ENCODE measurements around the gene CDK19.
A peak's percentile ranks its signal among the peaks of the same experiment; 100 is the strongest.

CDK19 gene

DNA sequence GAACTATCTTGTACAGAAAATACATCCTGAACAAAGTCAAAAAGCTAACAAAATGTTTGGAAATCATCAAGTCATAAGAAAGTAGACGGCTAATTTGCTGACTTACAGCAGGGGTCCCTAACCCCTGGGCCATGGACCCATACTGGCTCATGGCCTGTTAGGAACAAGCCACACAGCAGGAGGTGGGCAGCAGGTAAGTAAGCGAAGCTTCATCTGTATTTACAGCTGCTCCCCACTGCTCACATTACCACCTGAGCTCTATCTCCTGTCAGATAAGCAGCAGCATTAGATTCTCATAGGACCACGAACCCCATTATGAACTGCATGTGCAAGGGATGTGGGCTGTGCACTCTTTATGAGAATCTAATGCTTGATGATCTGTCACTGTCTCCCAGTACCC, 115.5 kb downstream of the CDK19 start:
- no peak for DNase-seq

DNA sequence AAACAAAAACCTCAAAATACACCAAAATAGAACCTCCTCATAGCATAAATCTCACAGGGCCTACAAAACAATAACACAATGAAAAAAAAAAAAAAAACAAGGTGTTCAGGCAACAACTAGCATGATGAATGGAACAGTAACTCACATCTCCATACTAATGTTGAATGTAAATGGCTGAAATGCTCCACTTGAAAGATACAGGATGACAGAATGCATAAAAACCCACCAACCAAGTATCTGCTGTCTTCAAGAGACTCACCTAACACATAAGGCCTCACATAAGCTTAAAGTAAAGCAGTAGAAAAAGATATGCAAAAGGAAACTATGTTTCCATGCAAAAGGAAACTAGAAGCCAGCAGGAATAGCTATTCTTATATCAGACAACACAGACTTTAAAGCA, 121.3 kb downstream of the CDK19 start:
- DNase-seq = no peak

DNA sequence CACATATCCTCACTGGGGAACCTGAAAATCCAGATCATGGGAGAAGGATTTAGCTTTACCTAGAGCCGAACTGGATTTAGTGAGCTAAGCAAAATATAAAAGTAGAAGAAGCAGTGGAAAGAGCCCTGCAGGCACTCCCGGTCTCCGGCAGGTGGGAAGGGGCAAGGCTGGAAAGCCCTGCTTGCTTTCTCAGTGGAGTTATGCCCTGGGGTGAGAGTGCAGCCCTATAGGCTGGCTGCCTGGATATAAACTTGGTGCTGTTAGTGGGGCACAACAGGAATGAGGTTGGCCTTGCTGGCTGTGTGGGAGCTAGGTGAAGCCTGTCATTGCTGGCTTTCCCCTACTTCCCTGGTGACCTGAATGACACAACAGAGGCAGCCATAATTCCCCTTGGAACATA, 122.0 kb downstream of the CDK19 start:
- DNase-seq = no peak

DNA sequence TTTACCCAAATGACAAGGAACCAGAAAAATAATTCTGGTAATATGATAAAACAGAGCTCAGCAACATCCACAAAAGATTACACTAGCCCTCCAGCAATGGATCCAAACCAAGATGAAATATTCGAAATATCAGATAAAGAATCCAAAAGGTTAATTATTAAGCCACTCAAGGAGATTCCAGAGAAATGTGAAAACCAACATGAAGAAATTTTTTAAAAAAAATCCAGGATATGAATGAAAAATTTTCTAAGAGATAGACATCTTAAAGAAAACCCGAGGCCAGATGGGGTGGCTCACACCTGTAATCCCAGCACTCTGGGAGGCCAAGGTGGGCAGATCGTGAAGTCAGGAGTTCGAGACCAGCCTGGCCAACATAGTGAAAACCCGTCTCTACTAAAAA, 124.4 kb downstream of the CDK19 start:
- DNase-seq = no peak

DNA sequence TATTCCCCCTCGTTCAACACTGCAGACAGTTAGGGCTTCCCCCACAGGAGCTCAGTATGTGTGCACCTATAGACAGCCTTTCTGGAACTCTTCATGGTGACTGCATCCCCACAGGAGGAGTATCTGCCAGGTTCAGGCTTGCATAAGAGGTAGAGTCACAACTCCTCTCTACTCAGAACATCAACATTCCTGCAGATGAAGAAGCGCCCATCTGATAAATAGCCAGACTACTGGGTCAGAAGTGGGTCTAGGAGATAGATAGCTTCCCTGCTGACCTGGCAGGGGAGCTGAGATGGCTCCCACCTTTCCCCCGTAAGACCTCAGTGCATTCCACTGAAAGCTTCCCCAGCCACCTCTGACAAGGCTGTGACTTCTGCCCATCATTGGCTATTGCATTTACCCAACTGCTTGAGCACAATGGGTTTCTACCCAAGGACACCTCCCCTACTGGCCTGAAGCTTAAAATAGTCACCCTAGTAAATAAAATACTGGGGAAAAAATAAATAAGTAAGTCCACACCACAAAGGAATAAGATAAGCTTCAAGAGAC, 125.1 kb downstream of the CDK19 start:
- no peak for DNase-seq

DNA sequence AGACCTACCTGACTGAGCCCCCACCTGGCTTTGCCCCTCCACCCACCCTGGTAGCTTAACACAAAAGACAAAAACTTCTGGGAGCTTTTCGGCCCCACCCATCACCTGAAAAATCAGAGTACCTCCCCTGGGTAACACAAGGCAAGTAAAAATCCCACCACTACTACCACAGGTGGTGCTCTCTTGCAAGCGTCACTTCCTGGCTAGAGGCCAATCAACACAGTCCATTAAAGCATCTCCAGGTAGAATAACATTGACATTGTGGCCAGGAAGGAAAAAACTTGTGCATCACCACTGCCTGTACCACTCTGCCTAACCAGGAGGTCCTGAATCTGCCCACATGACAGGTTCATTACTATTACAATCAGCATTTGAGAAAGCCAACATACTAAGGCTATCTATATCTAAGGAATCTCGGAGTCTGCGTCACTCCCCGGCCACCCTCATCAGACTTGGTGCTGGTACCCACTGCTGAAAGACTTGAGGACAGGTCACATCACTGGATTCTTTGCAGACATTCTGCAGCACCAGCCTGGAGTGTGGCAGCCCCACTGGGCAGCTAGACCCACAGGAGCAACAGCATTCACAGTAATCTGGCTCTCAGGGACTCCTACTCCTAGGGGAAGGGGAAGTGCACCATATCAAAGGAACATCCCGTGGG, 125.9 kb downstream of the CDK19 start:
- DNase-seq = peak in 1 of 2 donors; percentile 44

DNA sequence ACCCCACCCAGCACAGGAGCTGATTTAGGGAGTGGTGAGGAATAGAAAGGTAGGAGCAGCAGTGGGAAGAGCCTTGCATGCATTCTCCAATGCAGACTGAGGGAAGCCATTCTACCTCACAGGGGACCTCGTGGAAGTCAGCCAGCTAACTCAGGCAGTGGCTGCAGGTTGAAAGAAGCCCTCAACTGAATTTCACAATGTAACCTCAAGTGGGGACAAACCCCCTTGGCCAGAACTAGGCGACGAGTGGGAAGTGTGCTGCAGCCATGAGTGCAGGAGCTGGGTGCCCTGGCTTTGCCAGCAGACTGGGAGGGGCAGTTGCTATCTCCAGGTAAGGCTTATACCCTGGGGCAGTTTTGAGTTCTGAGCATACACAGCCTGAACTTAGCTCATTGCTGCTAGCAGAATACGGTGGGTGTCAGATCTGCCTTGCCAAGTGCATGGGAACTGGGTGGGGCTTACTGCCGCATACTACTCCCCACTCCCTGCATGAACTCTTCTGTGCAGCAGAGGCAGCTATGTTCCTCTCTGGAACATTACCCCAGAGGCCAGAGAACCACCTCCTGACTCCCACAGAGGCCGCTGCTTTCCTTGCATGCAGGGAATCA, 126.5 kb downstream of the CDK19 start:
- DNase-seq = peak in 1 of 2 donors; percentile 34

DNA sequence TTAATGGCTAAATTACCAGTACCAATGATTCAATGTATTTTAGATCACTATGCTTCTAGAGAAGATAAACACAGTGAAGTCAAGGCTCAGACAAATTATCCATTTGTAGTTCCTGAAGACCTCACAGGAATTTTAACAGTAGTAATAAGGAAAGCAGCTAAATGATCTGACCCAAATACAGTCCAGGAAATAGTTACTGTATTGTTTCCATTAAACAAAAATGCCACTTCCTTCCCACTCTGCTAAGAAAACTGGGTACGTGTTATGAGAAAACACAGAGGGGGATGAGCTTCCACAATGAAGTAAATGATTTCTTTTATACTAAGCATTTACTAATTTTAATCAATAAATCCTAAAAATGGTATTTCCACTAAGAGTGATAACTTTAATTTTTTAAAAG, 127.9 kb downstream of the CDK19 start:
- DNase-seq = no peak

DNA sequence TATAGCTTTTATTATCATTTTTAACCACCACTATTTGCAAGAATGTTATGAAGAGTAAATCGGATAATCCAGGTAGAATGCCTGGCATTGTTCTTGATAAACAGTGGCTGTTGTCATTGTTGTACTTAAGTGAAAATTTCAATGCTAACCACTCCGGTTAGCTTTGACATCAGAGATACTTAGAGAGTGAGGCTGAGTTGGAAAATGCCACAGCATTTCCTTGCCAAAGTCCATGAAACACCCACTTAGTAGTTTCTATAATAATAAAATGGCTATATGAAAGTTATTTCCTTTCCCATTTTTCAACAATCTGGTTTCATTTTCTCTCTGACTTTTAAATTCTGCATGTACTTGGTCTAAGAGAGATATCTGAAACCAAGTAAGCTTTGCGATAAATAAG, 132.0 kb downstream of the CDK19 start:
- no peak for DNase-seq

DNA sequence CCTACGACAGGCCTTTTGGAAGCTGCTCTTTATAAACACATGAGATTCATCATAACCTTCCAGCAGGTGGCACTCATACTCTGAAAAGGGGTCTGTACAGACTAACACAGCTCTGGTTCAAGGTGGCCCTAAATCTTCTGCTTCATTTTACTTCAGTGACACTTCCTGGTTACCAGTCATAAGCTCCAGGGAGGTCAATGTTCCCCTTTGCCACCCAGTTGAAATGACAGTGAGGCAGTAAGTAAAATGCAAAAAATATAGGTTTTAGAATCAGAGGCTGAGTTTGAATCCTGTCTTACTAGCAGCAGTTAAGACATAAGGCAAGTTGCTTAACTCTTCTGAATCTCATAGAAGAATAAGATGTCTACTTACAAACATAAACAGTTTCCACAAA, 132.8 kb downstream of the CDK19 start:
- DNase-seq = peak; percentile 74 to 90

DNA sequence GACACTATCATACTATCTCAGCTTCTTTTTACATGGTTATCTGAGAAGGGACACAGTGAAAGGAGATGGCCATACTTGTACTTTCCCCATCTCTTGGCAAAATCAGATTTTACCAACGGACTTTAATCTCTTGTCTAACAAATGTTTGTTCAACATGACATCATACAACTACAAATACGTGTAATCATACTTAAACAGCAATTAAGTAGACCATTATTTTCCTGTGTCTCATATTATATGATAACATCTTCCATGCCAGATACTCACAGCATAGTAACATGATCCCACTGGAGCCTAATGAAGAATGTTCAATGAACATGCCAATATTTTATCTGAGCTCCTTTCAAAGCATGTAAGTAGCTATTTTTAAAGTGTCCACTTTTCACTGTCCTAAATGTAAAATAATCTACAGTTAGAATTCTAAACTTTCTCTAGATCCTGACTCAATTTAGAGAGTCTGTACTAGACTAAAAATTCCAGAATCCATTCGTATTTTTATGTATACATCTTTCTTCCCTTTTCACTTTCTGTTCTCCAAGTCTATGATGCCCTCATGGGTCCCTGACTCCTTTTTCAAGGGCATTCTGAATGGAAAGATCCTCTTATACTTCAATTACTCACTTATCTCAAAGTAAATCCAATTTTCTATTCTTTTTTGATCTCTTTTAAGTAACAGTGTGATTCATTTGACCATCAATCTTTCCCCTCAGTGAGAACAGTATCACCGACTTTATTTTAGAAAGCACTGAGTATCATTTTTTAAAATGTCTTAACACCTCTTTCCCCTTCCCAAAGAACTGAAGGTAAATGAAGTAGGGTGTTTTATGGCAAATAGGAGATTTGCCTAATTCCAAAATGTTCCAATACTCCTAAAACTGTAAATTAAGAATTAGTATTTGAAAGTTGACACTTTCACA, 133.5 kb downstream of the CDK19 start:
- DNase-seq = no peak

DNA sequence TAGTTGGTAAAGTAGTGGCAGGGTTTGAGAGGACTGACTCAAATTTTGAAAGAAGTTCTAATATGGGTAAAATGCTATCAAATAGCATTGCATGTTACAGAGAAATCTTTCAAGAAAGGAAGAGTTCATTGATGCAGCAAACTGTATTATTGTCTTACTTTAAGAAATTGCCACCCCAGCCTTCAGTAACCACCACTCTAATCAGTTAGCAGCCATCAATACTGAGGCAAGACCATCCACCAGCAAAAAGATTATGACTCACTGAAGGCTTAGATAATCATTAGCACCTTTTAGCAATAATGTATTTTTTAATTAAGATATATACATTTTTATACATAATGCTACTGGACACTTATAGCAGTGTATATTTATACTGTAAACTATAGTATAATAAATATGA, 138.9 kb downstream of the CDK19 start:
- no peak for DNase-seq

DNA sequence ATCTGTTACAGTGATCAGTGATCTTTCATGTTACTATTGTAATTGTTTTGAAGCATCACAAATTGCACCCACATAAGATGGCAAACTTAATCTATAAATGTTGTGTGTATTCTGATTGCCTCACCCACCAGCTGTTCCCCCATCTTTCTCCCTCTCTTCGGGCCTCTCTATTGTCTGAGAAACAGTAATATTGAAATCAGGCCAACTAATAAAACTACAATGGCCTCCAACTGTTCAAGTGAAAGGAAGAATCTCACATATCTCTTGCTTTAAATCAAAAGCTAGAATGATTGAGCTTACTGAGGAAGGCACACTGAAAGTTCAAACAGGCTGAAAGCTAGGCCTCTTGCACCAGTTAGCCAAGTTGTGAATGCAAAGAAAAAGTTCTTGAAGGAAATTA, 141.2 kb downstream of the CDK19 start:
- DNase-seq = no peak

DNA sequence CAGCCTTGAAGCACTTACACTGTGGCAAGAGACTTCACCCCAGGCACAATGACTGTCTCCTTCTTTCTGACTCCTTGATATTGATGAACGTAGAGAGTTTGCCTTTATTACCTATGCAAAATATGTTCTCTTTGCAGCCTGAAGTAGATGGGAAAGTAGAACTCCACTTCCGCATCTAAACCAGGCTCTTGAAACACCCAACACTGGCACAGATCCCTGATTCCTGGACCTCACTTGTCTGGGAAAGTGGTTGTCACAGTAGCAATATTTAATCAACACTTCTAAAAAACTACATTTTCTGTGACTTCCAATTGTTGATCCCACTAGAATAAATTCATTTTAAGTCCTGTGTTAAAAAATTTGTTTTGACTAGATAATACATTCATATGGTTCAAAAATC, 143.1 kb downstream of the CDK19 start:
- DNase-seq = no peak

DNA sequence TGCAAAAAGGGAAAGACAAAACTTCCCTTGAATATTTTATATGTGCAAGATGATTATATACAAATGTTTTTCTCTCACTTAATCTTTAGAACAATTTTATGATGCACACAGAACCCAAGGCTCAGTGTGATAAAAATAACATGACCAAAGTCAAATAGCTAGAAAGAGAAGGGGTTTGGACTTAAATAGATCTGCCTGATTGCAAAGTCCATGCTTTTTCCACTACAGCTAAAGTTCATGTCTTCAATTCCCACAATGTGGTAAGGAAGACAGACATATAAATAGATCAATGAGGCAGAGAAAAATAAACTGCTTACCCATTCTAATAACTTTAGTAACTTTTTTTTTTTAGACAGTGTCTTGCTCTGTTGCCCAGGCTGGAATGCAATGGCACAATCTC, 143.8 kb downstream of the CDK19 start:
- DNase-seq = no peak

DNA sequence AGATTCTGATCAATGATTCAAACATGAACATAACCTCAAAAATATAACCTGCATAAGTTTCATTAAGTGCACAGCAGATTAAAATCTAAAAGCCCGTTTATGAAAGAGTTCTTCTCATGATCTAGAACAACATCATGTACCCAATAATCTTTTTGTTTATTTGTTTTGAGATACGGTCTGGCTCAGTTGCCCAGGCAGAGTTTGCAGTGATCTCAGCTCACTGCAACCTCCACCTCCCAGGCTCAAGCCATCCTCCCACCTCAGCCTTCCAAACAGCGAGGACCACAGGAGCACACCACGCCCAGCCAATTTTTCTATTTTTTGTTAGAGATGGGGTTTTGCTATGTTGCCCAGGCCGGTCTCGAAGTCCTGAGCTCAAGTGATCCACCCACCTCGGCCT, 149.7 kb downstream of the CDK19 start:
- no peak for DNase-seq

DNA sequence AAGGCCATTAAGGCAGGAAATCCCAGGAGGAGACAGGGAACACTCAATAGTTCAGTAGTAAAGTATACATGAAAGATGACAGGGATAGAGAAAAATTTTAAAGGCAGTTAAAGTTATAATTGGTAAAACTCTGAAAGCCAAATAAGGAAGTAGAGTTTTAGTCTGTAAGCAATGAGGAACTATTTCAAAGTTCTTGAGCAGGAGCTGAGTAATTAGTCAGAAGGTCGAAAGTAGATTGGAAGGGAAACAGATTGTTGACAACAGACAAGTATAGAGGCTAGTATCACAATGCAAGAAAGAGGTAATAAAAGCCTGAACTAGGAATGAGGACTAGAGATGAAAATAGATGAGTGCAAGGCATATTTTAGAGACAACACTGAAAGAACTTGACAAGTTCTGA, 150.3 kb downstream of the CDK19 start:
- peak; percentile 77 to 82 for DNase-seq

DNA sequence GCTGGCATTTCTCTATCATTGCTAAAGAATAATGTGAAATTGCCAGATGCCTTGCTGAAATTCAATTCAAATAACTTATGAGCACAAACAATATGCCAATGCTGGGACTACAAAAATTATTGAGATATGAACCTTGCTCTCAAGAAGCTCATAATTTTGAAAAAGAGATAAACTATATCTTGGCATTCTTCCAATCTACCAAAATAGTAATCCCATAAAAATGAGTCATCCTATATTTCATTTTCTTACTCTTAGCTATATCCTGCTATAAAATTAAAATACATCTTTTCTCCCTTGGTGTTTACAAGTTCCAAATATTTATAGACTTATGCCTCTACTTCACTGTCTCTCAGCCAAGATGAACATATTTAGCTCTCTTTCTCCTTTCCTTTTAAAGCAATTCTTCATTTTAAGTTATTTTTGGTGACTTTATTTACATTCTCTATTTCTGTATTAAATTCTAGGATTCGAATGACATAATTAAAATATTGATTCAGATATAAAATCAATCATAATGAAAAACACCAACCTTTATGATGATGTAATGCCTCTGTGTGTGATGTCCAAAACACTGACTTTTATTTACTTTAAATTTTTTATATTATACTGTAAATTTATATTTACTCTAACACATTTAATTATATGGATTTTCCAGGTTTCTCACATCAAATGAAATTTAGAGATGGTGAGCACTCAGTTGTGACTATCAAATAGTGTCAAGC, 152.6 kb downstream of the CDK19 start:
- no peak for DNase-seq

DNA sequence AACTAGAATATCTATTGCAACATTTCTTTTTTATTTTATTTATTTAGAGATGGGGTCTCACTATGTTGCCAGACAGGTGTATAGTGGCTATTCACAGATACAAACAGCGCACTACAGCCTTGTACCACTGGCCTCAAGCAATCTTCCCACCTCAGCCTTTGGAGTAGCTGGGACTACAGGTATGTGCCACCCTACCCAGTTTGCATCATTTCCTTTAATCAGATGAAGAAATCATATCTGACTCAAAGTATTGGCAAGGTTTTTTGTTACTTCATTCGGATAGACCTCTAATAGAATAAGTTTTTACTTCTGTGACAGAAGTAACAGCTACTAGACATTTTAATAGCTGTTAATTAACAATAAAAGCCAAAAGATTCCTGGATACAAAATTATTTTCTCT, 153.9 kb downstream of the CDK19 start:
- no peak for DNase-seq

DNA sequence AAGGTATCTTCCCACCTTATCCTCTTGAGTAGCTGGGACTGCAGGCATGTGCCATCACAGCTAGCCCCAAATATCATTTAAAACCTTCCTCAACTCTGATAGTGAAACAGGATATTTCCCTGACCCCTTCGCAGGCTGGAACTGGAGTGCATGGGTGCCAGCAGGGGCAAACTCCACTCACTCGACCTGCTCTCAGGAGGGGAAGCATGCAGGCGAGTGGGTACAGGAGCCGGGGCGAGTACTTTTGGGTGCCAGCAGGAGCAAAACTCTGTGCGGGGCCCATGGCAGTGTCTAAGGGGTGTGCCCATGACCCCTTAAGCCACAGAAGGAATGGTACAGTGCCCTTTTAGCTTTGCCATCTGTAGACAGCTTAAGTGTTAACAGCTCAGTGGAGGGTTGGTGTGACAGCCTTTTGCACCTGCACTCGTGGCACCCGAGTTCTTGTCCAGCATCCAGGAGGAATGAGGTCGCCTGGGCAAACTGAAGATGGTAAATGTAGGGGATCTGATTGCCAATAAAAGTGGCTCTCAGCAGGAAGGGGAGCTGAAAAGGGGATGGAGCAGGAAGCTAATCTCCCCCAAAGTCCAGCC, 155.1 kb downstream of the CDK19 start:
- DNase-seq = no peak

DNA sequence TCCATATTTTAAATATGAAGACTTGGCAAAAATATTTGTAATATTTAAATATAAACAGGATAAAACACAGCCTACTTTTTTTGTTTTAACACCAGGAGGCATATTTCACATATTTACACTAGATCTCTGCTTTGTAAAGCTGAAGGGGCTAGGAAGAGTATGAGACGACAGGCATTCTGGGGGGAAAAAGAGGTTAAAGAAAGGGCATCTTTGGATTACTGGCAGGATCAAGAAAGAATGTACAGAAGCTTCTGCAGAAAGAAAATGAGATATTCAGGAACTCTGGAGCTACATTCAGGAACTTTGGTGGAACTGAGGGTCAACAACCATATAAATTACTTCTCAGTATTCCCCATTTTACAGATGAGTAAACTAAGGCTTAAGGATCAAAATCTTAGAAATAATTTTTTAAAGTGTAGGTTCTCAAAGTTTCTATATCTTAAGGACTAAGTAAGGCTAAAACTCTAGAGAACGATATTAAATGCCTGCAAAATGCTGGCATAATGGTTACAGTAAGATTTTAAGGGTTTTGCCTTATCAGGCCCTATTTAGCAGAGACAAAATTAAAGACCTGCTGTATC, 156.5 kb downstream of the CDK19 start:
- no peak for DNase-seq

DNA sequence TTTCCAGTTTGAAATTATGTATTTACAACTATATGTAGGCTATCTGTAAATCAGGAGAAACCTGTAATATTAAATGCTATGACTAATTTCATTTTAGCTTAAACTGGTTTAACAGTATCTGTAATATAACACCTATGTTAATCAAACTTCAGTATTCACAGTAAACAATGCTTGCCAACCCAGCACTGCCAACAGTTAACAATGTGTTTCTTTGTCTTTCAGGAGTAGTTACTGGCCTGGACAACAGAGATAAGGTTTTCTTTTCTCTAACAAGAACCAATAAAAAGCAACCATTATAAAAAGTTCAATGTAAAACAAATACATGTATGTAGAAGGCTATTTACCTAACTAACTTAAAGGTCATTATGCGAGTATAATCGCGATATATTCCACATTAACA, 158.8 kb downstream of the CDK19 start:
- DNase-seq = no peak

Measured in inflammatory macrophage treated with lipopolysaccharide for 1 hour (primary cell).